ENCODE results near the gene DUSP6. TPM values are rescaled to one million over a fixed set of nuclear protein-coding genes. Genes with fewer than 3 reads are reported as not detected.
A peak's percentile ranks its signal among the peaks of the same experiment; 100 is the strongest.

The DUSP6 gene
- total and polyA plus RNA-seq, 4 donors = 24.1 to 37.0 (median 35.3) TPM

- no peak overlapping the region for H3K9ac ChIP-seq (ENCODE audit: low read depth in 1 of 2, low read length in 2 of 2)
- H3K9me3 ChIP-seq (ENCODE audit: control insufficient read depth in 4 of 4, low read length in 3 of 4) = no peaks in the 10 kb centered on the region
- H3K27me3 ChIP-seq (ENCODE audit: control insufficient read depth in 4 of 4, insufficient read depth in 4 of 4, low read length in 3 of 4) = no peaks in the 10 kb centered on the region
- no peak overlapping the region for H3K27ac ChIP-seq (ENCODE audit: low read depth in 1 of 2, low read length in 2 of 2)
- 78% methylated on average over 9 of the region's 9 CpGs for WGBS
- no peak overlapping the region for H3K4me3 ChIP-seq (ENCODE audit: low read depth in 1 of 3, low read length in 3 of 3)
- peaks cover 0 to 8% (median 4%) of the 10 kb centered on the region in 4 donors for H3K4me1 ChIP-seq (ENCODE audit: control insufficient read depth in 4 of 4, insufficient read depth in 4 of 4, low read length in 3 of 4)
- H3K36me3 ChIP-seq (ENCODE audit: control insufficient read depth in 4 of 4, insufficient read depth in 3 of 4, low read depth in 1 of 4, low read length in 3 of 4) = no peaks in the 10 kb centered on the region
- TF ChIP-seq MAX (IDR thresholded peaks at IDR 0.05) (no peak), ATF3 (IDR thresholded peaks at IDR 0.05) (no peak), SP1 (IDR thresholded peaks at IDR 0.05) (peak; percentile 41), GABPA (IDR thresholded peaks at IDR 0.05 in 1 of 2, conservative IDR thresholded peaks at IDR 0.05 in 1 of 2) (no peak), CTCF (IDR thresholded peaks at IDR 0.05; ENCODE audit: low read depth, low read length, missing input control) (no peak), FOXA2 (IDR thresholded peaks at IDR 0.05) (no peak), JUND (IDR thresholded peaks at IDR 0.05) (no peak), HNF4G (IDR thresholded peaks at IDR 0.05) (no peak), RAD21 (IDR thresholded peaks at IDR 0.05) (peak in 1 of 2 donors; percentile 6), NR2F2 (IDR thresholded peaks at IDR 0.05) (peak; percentile 98), TAF1 (conservative IDR thresholded peaks at IDR 0.05) (no peak), YY1 (IDR thresholded peaks at IDR 0.05) (no peak), ZBTB33 (IDR thresholded peaks at IDR 0.05) (no peak), RXRA (IDR thresholded peaks at IDR 0.05) (peak; percentile 46 to 60), REST (IDR thresholded peaks at IDR 0.05) (no peak), FOXA1 (IDR thresholded peaks at IDR 0.05) (no peak)
- DNase-seq (ENCODE audit: low spot score) = no peak
These were observed 25.9 kb downstream of the DUSP6 start for GRCh38 chr12:89326239-89327040.

All from liver (tissue), 9 donors.